ENCODE measurements around the gene CCDC192. TPM values are rescaled to one million over a fixed set of nuclear protein-coding genes. Genes with fewer than 3 reads are reported as not detected.

The CCDC192 gene
- total RNA-seq, 2 experiments from 2014 or later: not detected

DNA sequence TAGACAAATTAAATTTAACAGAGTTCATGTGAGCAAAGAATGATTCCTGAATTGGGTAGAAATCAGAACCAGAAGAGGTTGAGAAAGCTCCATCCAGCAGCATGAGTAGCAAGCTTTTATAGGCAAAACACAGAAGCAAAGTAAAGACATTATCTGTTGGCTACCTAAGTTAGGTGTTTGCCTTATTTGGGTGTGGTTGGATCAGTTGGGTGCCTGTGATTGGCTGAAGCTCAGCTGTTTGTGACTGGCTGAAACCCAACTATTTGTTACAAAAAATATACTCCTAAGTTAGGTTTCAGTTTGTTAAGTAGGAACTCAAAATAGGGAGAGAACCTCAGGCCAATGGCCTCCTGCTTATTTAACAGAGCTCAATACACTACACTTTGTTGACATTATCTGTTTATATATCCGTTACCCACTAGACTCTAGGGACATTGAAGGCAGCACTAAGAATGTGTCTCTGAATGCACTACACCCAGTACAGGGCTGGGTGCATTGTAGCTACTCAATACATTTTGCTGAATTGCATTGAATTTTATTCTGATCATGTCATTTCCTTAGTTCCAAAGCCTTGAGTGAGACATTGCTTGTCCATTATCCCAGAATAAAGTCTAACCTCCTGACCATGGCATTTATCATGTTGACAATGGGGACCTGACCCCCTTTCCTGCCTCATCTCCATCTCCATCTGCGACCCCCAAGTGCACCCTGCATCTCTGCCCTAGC lies 98.7 kb downstream of the CCDC192 start:
- ATAC-seq (no peak), DNase-seq (no peak)
- Mint-ChIP-seq H3K36me3 (ENCODE audit: low read depth) (no peaks in the 10 kb centered on the region), H3K27me3 (peaks cover 4% of the 10 kb centered on the region), H3K27ac (no peak overlapping the region), H3K9me3 (ENCODE audit: low read depth) (no peaks in the 10 kb centered on the region), H3K4me1 (no peaks in the 10 kb centered on the region), H3K4me3 (no peak overlapping the region)
- ChIA-PET POLR2A (interaction anchor here (0.6 kb wide), 1 partner anchor 30 kb away, joined by 3 read pairs; no protein-coding TSS in a partner anchor), CTCF (interaction anchor here (1.3 kb wide), 1 partner anchor 238 kb away, joined by 4 read pairs; no protein-coding TSS in a partner anchor)
- intact Hi-C loops (cut with DNase I, micrococcal nuclease): no loop called here

GRCh38 chr5:127802477-127802865 lies 99.3 kb downstream of the CCDC192 start:
- no peak for ATAC-seq
- no peak overlapping the region for H3K27ac Mint-ChIP-seq

DNA sequence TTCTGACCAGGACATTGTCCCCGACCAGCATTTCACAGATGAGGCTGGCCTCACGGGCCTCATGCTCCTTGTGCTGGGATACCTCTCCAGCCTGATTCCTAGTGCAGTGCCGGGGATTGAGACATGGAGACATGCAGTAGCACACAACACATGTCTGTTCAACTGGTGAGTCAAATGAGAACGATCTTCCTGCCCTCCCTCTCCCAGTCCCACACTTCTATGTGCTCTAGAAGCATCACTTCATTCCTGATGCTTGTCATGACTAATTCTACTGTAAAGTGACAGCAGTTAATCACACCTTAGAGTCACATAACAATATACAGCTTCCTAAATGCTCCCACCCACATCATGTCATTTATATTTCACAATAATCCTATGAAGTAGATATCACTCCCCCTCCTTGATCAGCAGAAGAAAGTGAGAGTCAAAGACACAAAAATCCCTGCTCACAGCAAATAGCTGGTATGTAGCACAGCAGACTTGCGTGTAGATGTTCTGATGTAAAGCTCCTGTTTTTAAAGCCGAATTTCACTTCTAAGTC lies 101.8 kb downstream of the CCDC192 start:
- intact Hi-C loops (cut with DNase I, micrococcal nuclease): no loop called here
- DNase-seq (no peak), ATAC-seq (no peak)
- H3K4me1 Mint-ChIP-seq: no peaks in the 10 kb centered on the region
- no peak overlapping the region for H3K4me3 Mint-ChIP-seq
- ChIA-PET CTCF (interaction anchor here (0.7 kb wide), 1 partner anchor 40 kb away, joined by 3 read pairs; no protein-coding TSS in a partner anchor), POLR2A (no interaction called here)
- H3K9me3 Mint-ChIP-seq (ENCODE audit: low read depth): no peaks in the 10 kb centered on the region
- peaks cover 2% of the 10 kb centered on the region for H3K27me3 Mint-ChIP-seq
- H3K36me3 Mint-ChIP-seq (ENCODE audit: low read depth): no peaks in the 10 kb centered on the region
- H3K27ac Mint-ChIP-seq: no peak overlapping the region

More at GRCh38 chr5:127802477-127802865, 99.3 kb downstream of the CCDC192 start:
- Mint-ChIP-seq H3K4me3 (no peak overlapping the region), H3K36me3 (ENCODE audit: low read depth) (no peaks in the 10 kb centered on the region), H3K4me1 (no peaks in the 10 kb centered on the region), H3K9me3 (ENCODE audit: low read depth) (no peaks in the 10 kb centered on the region), H3K27me3 (peaks cover 4% of the 10 kb centered on the region)
- ChIA-PET CTCF (interaction anchor here (1.3 kb wide), 1 partner anchor 239 kb away, joined by 4 read pairs; no protein-coding TSS in a partner anchor), POLR2A (no interaction called here)
- no peak for DNase-seq
- intact Hi-C loops (cut with DNase I, micrococcal nuclease): no loop called here

- intact Hi-C loops (cut with DNase I, micrococcal nuclease): no loop called here
- Mint-ChIP-seq H3K36me3 (ENCODE audit: low read depth) (no peaks in the 10 kb centered on the region), H3K4me1 (no peaks in the 10 kb centered on the region), H3K27me3 (peaks cover 2% of the 10 kb centered on the region), H3K27ac (no peak overlapping the region), H3K9me3 (ENCODE audit: low read depth) (no peaks in the 10 kb centered on the region), H3K4me3 (no peak overlapping the region)
- POLR2A ChIA-PET: no interaction called here
- no peak for ATAC-seq
- no peak for DNase-seq
- CTCF ChIA-PET: interaction anchor here (0.7 kb wide), 1 partner anchor 40 kb away, joined by 3 read pairs; no protein-coding TSS in a partner anchor
These were observed 102.3 kb downstream of the CCDC192 start for GRCh38 chr5:127805448-127805847.

DNA sequence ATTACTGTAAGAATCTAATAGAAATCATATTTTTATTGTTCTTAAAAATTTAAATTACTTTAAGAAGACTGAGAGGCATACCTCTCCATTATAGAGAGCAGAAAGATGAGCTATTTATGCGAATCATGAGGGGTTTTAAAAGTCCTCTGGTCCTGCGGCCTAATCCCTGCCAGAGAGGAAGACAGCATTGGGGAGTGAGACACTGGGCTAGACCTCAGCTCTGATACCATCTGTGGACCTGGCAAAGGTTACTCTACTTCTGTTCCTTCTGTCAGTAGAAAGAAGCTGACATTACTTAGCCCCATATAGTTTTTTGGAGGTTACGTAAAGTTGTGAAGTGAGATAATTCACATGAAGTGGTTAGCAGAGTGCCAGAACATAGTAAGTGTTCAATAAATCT lies 103.6 kb downstream of the CCDC192 start:
- ChIA-PET CTCF (interaction anchor here (1.0 kb wide), 1 partner anchor 17 kb away, joined by 3 read pairs; no protein-coding TSS in a partner anchor), POLR2A (no interaction called here)
- Mint-ChIP-seq H3K36me3 (ENCODE audit: low read depth) (no peaks in the 10 kb centered on the region), H3K9me3 (ENCODE audit: low read depth) (no peaks in the 10 kb centered on the region), H3K4me1 (no peaks in the 10 kb centered on the region), H3K4me3 (no peak overlapping the region), H3K27me3 (peaks cover 2% of the 10 kb centered on the region), H3K27ac (no peak overlapping the region)
- intact Hi-C loops (cut with DNase I, micrococcal nuclease): no loop called here
- ATAC-seq (no peak), DNase-seq (no peak)

DNA sequence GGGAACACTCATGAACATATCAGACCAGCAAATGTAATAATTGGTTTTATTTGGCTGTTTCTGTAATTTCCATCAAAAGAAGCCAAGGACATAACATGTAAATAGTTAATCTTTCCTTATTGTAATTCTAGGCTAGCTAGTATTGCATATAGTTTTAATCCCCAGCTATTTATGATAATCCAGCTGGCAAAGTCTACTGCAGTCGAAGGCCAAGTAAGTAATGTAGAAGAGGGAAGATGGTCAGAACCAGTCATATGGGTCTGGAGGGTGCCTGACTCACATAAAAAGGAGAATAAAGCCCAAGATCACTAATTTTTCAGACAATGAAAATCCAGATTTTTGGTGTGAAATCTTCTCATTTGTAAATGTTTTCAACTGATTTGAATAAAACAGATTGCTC lies 106.3 kb downstream of the CCDC192 start:
- ChIA-PET POLR2A (no interaction called here), CTCF (interaction anchor here (1.0 kb wide), 1 partner anchor 209 kb away, joined by 4 read pairs; no protein-coding TSS in a partner anchor)
- Mint-ChIP-seq H3K9me3 (ENCODE audit: low read depth) (no peaks in the 10 kb centered on the region), H3K4me3 (no peak overlapping the region), H3K36me3 (ENCODE audit: low read depth) (no peaks in the 10 kb centered on the region), H3K4me1 (no peaks in the 10 kb centered on the region), H3K27me3 (peaks cover 5% of the 10 kb centered on the region), H3K27ac (no peak overlapping the region)
- ATAC-seq (no peak), DNase-seq (no peak)
- intact Hi-C loops (cut with DNase I, micrococcal nuclease): no loop called here

DNA sequence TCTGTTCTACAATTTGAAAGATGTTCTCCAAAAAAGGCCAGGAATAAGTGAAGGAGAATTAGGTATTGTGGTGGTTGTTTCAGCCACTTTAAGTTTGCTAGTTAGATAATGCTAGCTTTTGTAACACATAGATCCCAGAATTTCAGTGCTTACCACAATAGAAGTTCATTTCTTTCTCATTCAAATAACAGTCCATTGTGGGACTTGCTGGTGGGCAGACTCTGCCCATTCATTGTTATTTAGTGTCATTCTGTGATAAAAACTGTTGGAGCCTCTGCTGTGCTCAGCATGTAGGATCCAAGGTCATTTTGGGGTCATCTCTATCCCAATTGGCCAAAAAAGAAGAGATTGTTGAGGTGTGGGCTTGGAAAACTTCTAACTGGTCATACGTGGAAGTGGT lies 106.8 kb downstream of the CCDC192 start:
- no peaks in the 10 kb centered on the region for H3K4me1 Mint-ChIP-seq
- ATAC-seq (no peak), DNase-seq (no peak)
- intact Hi-C loops (cut with DNase I, micrococcal nuclease): no loop called here
- ChIA-PET POLR2A (no interaction called here), CTCF (interaction anchor here (0.6 kb wide), 1 partner anchor 18 kb away, joined by 3 read pairs; no protein-coding TSS in a partner anchor)
- H3K27ac Mint-ChIP-seq: no peak overlapping the region
- no peaks in the 10 kb centered on the region for H3K9me3 Mint-ChIP-seq (ENCODE audit: low read depth)
- H3K36me3 Mint-ChIP-seq (ENCODE audit: low read depth): no peaks in the 10 kb centered on the region
- H3K27me3 Mint-ChIP-seq: peaks cover 5% of the 10 kb centered on the region
- H3K4me3 Mint-ChIP-seq: no peak overlapping the region

- Mint-ChIP-seq H3K27ac (no peak overlapping the region), H3K36me3 (ENCODE audit: low read depth) (no peaks in the 10 kb centered on the region), H3K4me3 (no peak overlapping the region), H3K27me3 (peaks cover 6% of the 10 kb centered on the region), H3K9me3 (ENCODE audit: low read depth) (no peaks in the 10 kb centered on the region), H3K4me1 (no peaks in the 10 kb centered on the region)
- no peak for DNase-seq
- intact Hi-C loops (cut with DNase I, micrococcal nuclease): no loop called here
- ChIA-PET POLR2A (no interaction called here), CTCF (interaction anchor here (0.6 kb wide), 1 partner anchor 17 kb away, joined by 3 read pairs; no protein-coding TSS in a partner anchor)
- ATAC-seq: no peak
These were observed 107.7 kb downstream of the CCDC192 start for GRCh38 chr5:127810707-127811490.

GRCh38 chr5:127812570-127812969 lies 109.4 kb downstream of the CCDC192 start:
- Mint-ChIP-seq H3K27ac (no peak overlapping the region), H3K9me3 (ENCODE audit: low read depth) (no peaks in the 10 kb centered on the region), H3K4me1 (no peaks in the 10 kb centered on the region), H3K36me3 (ENCODE audit: low read depth) (no peaks in the 10 kb centered on the region), H3K4me3 (no peak overlapping the region), H3K27me3 (peaks cover 6% of the 10 kb centered on the region)
- no peak for DNase-seq
- POLR2A ChIA-PET: no interaction called here
- CTCF ChIA-PET: interaction anchor here (1.0 kb wide), 1 partner anchor 28 kb away, joined by 3 read pairs; no protein-coding TSS in a partner anchor
- intact Hi-C loops (cut with DNase I, micrococcal nuclease): no loop called here
- ATAC-seq: no peak

- ATAC-seq (no peak), DNase-seq (no peak)
- ChIA-PET POLR2A (no interaction called here), CTCF (interaction anchor here (1.0 kb wide), 1 partner anchor 26 kb away, joined by 3 read pairs; no protein-coding TSS in a partner anchor)
- no peak overlapping the region for H3K4me3 Mint-ChIP-seq
- intact Hi-C loops (cut with DNase I, micrococcal nuclease): no loop called here
- no peaks in the 10 kb centered on the region for H3K9me3 Mint-ChIP-seq (ENCODE audit: low read depth)
- peaks cover 6% of the 10 kb centered on the region for H3K27me3 Mint-ChIP-seq
- no peaks in the 10 kb centered on the region for H3K4me1 Mint-ChIP-seq
- H3K36me3 Mint-ChIP-seq (ENCODE audit: low read depth): no peaks in the 10 kb centered on the region
- no peak overlapping the region for H3K27ac Mint-ChIP-seq
These were observed 110.7 kb downstream of the CCDC192 start for GRCh38 chr5:127813633-127814587.

DNA sequence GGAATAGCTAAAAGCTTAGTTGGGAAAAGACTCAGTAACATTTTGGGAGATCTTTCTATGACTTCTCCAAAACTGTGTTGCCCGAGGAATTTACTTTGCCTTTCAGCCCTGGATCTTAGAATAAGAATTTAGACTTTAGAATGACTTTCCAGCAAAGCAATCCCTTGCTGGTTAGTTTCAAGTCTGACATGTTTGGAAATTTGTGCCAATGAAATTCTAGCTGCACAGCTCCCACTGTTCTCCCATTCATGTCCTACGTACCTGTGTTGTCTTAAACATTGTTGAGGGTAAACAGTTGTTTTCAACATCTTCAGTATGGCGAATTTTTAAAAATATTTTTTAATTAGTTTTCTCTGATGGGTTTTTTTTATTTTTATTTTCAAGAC lies 111.4 kb downstream of the CCDC192 start:
- ChIA-PET POLR2A (no interaction called here), CTCF (no interaction called here)
- no peak overlapping the region for H3K27ac Mint-ChIP-seq
- H3K9me3 Mint-ChIP-seq (ENCODE audit: low read depth): no peaks in the 10 kb centered on the region
- no peaks in the 10 kb centered on the region for H3K4me1 Mint-ChIP-seq
- no peaks in the 10 kb centered on the region for H3K36me3 Mint-ChIP-seq (ENCODE audit: low read depth)
- ATAC-seq (no peak), DNase-seq (no peak)
- peaks cover 9% of the 10 kb centered on the region for H3K27me3 Mint-ChIP-seq
- H3K4me3 Mint-ChIP-seq: no peak overlapping the region
- intact Hi-C loops (cut with DNase I, micrococcal nuclease): no loop called here

Measured in activated CD4-positive, alpha-beta T cell treated with anti-CD3 and anti-CD28 coated beads for 36 hours (primary cell).